LNCAP (cell line): ENCODE data around the gene CACNG8.

Source experiments
- TF ChIP-seq, protein P1 (sequence below): fragments of 450-650 bp; IDR thresholded peaks from 2 replicates; pipeline ENCODE4 v1.5.1; 2017; ENCODE audit warnings: mild to moderate bottlenecking

The CACNG8 gene

DNA sequence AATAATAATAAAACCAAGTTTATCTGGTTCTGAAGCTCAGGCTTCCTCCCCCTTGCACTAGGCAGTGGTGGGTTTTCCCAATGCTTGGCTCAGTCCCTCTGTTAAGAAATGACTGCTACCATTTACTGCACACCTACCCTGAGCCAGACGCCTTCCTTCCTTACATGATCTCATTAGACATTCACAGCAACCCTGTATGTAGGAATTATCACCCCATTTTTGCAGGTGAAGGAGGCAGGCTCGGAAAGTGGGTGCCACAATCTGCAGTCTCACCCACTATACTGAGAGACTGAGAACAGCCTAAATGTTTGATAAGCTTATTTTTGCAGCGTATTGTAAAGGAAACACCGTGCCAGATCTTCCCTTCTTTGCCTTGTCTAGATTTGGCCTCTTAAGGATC is 18.3 kb upstream of the CACNG8 start:
- TF ChIP-seq, protein P1, sequence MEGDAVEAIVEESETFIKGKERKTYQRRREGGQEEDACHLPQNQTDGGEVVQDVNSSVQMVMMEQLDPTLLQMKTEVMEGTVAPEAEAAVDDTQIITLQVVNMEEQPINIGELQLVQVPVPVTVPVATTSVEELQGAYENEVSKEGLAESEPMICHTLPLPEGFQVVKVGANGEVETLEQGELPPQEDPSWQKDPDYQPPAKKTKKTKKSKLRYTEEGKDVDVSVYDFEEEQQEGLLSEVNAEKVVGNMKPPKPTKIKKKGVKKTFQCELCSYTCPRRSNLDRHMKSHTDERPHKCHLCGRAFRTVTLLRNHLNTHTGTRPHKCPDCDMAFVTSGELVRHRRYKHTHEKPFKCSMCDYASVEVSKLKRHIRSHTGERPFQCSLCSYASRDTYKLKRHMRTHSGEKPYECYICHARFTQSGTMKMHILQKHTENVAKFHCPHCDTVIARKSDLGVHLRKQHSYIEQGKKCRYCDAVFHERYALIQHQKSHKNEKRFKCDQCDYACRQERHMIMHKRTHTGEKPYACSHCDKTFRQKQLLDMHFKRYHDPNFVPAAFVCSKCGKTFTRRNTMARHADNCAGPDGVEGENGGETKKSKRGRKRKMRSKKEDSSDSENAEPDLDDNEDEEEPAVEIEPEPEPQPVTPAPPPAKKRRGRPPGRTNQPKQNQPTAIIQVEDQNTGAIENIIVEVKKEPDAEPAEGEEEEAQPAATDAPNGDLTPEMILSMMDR = no peak

DNA sequence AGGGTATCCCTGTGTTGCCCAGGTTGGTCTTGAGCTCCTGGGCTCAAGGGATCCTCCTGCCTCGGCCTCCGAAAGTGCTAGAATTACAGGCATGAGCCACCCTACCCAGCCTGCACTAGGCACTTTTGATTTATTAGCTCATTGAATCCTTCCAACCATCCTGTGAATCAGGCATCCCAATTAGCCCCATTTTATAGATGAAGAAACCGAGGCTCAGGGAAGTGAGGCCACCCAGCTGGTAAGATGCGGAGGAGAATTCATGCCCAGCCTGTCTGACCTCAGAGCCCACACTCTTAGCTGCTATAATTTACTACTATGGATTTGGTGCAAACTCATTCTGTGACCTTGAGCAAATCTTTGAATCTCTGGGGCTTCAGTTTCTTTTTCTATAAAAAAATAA is 17.8 kb upstream of the CACNG8 start:
- TF ChIP-seq, protein P1 = no peak

DNA sequence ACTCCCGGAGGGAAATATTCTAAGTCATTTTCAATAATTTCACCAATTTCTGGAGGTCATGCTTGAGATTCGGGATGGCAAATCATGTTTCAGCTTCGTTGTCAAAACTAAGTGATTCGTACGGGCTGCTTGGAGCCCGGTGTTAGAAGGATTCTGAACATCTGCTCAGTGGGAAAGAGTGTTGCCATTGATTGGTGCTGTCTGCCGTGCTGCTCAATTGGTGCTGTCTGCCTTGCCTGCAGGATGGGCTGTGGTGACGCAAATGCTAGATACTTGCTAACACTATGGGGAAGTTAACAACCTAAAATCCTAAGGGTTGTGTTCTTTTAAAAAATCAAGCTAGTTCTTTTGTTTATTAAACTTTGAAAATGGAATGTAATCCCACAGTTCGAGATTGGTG is 17.3 kb upstream of the CACNG8 start:
- TF ChIP-seq, protein P1 = no peak

DNA sequence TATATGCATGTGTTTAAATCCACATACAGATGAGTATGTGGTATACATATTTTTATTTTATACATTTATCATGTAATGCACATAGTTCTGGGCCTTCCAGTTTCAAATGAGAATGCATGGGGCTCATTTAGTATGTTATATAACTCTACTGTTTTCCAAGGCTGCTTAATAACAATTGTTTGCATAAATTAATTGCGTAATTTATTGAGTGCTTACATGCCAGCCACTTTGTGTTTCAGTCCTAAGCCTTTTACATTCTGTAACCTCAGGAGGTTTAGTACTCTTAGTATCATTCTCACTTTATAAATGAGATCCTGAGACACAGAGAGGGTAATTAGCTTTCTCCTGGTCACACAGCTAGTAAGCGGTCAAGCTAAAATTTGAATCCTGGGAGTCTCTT is 16.7 kb upstream of the CACNG8 start:
- TF ChIP-seq, protein P1 = no peak

DNA sequence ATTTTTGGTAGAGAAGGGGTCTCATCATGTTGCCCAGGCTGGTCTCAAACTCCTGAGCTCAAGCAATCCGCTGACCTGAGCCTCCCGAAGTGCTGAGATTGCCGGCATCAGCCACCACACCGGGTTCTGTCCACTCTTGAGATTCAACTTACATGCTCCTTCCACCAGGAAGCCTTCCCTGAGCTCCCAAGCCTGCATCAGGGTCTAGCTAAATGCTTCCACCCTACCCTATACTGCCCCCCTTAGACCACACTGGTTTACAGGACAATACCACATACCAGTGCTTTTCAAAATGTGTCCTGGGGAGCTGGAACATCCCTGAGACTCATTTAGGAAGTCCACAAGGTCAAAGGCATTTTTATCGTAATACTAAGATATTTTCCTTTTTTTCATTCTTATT is 15.1 kb upstream of the CACNG8 start:
- TF ChIP-seq, protein P1 = no peak

DNA sequence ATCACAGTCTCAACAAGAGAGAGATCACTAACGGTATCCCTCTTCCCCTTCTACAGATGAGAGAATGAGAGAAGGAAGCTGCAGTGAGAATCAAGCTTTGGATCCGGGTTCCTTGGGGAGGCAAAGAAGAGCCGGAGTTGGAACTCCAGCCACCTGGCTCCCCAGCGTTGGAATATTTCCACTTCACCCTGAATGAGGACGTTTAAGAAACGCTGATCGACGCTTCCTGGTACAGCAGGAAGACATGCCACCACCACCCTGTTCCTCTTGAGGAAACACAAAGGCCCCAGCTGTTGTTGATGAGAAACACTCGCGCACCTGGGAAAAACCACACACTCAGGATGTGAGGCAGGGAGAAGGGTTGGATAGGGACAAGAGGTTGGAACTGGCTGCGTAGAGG is 11.3 kb upstream of the CACNG8 start:
- TF ChIP-seq, protein P1 = no peak

DNA sequence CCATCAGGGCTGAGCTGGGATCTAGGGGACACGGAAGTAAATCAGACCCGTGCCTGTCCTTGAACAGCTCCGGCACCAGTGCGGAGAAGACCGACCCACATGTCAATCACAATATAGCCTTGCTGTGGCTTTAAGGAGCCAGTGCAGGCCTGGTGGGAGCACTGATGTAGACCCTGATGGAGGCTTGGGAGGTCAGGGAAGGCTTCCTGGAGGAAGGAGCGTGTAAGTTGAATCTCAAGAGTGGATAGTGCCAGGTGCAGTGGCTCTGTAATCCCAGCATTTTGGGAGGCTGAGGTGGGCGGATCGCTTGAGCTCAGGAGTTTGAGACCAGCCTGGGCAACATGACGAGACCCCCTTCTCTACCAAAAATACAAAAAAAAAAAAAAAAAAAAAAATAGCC is 10.8 kb upstream of the CACNG8 start:
- TF ChIP-seq, protein P1 = no peak

DNA sequence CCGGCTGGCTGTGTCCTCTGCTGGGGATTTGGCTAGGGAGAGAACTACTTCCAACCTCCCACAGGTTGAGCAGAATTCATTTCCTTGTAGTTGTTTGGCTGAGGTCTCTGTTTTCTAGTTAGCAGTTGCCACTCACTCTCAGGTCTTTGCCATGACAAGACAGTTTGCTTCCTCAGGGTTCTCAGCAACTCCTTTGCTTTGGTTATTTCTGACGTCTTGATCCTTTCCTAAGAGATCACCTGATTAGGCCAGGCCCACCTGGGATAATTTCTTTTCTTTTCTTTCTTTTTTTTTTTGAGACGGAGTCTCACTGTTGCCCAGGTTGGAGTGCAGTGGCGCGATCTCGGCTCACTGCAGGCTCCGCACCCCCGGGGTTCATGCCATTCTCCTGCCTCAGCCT is 9.4 kb upstream of the CACNG8 start:
- TF ChIP-seq, protein P1 = no peak
